ENCODE measurements around the gene SNX9.

The SNX9 gene

DNA sequence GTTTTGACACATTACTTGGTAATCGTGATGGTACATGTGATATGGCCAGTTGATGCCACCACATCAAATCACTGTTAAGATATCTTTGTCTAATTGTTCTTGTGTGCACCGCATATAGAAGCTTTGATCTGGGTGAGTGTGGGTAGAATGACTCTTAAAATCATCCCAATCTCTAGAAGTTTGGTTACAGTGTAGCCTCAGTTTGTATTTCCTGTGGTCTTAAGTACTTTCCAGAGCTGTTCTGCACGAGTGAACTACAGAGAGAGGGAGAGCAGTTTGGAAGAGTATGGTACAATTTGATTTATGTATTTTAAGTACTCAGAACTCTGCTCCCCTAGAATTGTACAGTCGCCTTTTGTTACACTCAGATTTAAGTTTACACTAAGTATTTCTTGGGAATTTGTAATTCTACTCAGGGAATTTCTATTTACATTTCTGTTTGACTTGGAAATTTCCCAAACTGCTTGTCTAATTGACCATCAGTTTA, 37.5 kb downstream of the SNX9 start:
- DNase-seq: no peak

- no peak for DNase-seq
Observed at GRCh38 chr6:157861184-157861583, 38.1 kb downstream of the SNX9 start.

GRCh38 chr6:157861814-157862213, 38.8 kb downstream of the SNX9 start:
- DNase-seq: no peak

DNA sequence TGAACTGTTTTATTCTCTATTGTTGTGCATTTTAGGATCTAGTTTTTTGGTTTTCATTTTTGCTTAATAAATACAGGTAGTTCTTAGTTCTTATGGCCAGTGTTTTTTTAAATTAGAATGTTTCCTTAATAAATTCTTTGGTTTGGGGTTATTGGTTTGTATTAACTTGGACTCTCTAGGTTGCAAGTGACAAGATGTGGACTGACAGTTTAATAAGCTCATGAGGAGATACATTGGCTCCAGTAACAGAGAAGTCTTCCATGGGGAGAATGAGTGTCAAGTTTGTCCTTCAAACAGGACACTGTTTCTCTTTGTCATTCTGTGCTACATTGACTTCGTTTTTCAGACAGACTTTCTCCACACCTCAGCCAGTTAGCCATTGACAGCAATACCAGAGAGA, 39.7 kb downstream of the SNX9 start:
- DNase-seq: no peak

DNA sequence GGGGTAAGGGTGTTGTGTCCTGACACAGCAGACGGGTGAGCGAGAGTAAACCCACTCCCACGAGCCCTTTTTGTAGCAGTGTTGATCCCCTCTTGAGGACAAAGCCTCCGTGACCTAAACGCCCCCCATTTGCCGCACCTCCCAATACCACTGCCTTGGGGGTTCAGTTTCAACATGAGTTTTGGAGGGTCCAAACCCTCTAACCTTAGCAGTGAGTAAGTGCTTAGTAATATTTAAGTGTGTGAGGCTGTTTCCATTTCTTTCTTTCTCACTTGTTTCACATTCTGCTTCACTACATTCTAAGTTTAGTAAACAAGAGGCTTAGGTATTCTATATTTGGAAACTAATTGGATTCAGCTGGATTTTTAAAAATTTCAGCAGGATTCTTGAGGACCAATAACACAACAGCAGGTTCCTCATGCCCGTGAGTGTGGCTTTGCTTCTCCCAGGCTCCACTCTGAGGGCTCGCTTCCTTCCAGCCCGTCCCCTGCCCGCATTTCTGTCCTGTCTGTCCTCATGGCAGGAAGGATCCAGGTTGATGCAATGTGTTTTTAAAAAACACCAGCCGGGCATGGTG, 41.2 kb downstream of the SNX9 start:
- DNase-seq: no peak

DNA sequence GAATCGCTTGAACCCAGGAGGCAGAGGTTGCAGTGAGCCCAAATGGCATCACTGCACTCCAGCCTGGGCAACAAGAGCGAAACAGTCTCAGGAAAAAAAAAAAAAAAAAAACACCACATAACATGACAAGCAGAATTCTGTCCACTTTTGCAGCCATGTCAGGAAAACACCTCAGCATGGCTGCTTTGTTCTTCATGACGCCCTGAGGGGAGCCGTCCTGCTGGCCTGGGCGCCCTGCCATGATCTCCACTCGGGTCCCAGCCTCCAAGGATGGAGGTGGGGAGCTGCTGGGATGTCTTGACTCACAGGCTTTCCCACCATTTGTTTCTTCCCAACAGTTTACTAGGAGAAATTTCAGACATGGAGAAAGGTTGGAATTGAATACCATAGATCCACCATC, 42.2 kb downstream of the SNX9 start:
- no peak for DNase-seq

GRCh38 chr6:157867155-157867559, 44.1 kb downstream of the SNX9 start:
- no peak for DNase-seq

- no peak for DNase-seq
Observed at GRCh38 chr6:157867981-157868380, 44.9 kb downstream of the SNX9 start.

- no peak for DNase-seq
Observed at GRCh38 chr6:157868835-157869234, 45.8 kb downstream of the SNX9 start.

DNA sequence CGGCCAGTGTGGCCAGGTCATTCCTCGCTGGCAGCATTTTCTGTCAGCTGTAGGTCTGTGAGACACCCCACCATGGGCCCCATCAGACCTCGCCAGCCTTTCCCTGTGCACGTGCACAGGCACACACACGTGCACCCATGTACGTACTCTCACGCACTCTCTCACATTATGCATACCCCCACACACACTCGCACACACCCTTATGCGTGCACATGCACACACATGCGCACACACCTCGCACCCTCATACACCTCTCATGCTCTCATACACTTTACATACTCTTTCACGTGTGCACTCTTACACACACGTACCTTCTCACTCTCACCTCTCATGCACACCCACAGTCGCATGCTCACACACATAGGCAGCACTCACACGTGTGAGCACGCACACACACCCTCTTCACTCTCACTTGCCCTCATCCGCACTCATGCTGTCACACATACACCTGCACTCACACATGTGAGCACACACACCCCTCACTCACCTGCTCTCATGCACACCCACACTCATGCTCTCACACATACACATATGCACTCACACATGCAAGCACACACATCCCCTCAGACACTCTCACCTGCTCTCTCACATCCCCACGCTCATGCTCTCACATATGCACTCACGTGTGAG, 46.7 kb downstream of the SNX9 start:
- DNase-seq: no peak

DNA sequence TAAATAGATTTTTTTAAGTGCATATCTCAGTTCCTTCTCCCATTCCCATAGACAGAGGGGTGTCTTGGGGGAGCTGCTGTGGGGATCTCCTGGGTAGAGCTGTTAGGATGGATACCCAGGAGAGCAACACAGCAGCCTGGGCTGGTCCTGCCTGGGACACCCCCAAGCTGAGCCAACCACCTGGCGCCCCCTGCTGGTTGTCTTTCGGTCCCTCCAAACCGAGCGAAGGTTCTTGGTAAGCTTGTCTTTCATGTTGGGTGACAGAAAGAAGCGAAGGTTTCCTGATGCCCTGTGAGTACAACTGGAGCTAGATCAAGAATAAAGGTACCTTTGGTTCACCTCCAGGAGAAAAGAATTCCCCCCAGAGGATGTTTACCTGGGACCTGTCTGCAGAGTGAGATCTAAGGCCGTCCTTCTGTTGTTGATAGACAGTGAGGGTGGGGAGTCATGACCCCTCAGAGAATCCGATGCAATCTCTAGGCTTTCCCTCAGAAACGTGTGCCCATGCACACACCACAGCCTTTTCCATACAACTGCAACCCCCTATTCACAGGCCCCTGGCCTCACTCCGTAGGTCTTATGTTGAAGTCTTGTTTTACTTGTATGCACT, 50.8 kb downstream of the SNX9 start:
- peak; percentile 39 for DNase-seq

- DNase-seq: no peak
Observed at GRCh38 chr6:157877149-157877548, 54.1 kb downstream of the SNX9 start.

DNA sequence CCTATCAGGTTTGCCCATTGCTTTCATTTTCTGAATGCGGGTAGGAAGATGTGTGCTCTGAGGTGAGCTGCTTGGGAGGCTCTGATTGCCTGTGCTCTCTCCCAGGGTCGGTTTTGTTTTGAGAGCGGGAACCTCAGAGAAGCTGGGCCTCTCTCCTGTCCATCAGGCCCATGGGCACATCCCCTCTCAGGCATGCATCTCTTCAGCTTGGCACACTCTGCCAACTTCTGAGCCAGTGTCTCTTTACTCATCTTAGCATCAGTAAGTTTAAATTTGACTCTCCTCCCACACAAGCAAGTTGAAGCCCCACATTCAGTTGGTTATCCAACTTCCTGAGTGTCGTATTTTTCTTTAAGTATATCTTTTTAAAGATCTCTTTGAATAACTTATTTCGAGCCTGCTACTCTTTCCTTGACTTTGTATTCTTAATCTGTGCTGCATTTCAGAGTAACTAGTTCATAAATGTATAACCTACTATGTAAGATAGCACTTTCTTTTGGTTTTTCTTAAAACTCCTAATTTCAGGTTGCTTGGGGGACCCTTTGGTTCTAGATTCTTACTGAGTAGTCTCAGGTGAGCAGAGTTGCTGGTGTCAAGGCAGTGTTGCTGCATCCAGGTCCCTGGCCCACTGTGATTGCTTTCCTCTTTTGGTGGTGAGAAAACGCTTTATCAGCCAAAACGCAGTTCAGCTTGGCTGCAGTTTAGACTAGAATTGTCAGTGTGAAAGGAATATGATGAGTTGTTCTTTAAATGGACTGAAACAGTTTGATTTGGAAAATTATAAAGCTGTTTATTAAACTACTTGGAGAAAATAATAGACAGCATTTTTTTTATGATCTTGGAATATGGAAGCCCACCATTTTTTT, 54.8 kb downstream of the SNX9 start:
- DNase-seq: no peak

GRCh38 chr6:157879034-157879872, 56.2 kb downstream of the SNX9 start:
- no peak for DNase-seq

DNA sequence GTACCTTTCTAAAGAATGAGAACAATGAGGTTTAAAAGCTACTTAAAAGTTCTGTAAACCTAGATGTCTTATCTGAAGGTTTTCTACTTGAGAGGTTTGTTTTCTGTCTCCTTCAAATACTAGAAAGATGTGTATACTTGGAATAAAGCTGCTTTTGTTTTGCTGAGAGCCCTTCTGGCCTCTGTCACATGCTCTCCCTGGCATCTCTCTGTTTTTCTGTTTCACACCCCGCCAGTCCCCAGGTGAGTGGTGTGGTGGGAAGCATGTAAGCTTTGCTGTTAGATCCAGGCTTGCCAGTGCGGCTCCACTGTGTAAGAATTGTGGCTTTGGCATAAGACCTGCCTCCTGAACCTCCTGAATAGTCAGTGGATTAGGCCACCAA, 56.8 kb downstream of the SNX9 start:
- no peak for DNase-seq

- DNase-seq: no peak
Observed at GRCh38 chr6:157880534-157880933, 57.5 kb downstream of the SNX9 start.

GRCh38 chr6:157881342-157881741, 58.3 kb downstream of the SNX9 start:
- DNase-seq: no peak

DNA sequence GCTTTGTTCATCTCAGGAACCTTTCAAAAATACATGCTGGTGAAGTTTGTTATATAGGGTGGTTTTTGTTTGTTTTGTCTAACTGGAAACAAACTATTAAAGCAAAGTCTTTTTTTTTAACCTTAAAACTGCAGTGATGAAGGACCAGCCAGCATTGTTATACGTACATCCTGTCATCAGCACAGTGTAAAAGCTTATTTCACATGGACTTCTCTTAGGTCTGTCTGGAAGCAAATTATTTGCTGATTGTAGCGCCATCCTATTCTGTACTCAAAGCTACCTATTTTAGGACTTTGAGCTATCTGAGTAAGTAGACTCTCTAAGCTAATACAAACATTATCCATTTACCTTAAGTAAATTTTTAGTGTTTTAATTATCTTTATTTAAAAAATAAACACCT, 61.7 kb downstream of the SNX9 start:
- no peak for DNase-seq

DNA sequence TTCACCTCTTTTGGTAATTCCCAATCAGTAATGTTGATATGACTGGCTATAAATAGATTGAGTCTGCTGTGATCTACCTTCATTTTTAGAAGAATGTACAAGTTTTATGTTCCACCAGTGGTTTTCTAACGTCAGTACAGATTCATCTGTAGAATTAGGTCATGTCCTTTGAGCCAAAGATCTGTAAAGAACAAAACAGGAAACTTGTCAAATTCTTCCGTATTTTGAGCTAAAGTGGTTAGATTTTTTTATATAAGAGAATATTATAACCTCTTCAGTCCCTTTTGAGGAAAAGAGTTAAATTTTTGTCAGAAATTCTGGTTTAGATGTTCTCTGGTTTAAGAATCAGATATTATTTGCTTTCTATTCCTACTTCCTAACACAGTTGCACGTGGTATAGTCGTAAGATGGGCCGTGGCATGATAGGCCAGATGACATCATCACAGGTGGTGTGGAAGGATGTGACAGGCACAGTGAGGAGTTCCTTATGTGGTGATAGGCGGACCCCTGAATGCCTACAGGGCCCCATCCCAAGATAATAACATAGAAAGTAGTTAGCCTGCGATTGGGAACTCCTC, 62.3 kb downstream of the SNX9 start:
- DNase-seq: no peak

- no peak for DNase-seq
Observed at GRCh38 chr6:157885876-157886275, 62.8 kb downstream of the SNX9 start.

DNA sequence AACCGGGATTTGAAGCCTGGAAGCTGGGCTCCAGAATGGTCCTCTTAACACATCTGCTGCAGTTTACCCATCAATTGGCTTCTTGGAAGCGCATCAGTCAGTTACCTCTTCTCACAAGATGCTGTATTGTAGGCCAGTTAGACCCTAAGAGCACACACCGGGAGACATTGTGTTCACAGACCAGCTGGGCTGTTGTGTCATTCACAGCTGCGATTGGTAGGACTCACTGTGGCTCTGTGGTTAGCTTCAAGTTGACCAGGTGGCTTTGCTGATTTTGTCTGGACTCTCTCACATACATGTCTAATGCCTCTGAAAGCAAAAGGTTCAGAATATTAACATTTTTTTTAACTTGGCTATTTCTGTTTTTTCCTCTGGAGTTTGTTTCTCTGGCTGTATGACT, 64.8 kb downstream of the SNX9 start:
- DNase-seq: no peak
